DMS153 (cell line): ENCODE results near the gene LRRN2.
"Not testable (repeated sequence)": the region's sequence is repeated elsewhere in the genome, so short reads cannot be mapped to it uniquely, and the experiment has no call there.

Source experiments
- DNase-seq: peaks from one replicate; lab custom pipeline; 2025; lab: John Stamatoyannopoulos, UW

Gene LRRN2

GRCh38 chr1:204574016-204574864 is 111.3 kb downstream of the LRRN2 start:
- no peak for DNase-seq

- no peak for DNase-seq
These were observed 112.3 kb downstream of the LRRN2 start for GRCh38 chr1:204572923-204573922.

GRCh38 chr1:204571631-204572030 is 113.9 kb downstream of the LRRN2 start:
- no peak for DNase-seq

GRCh38 chr1:204571128-204571527 is 114.4 kb downstream of the LRRN2 start:
- no peak for DNase-seq

- not testable (repeated sequence) for DNase-seq
These were observed 115.5 kb downstream of the LRRN2 start for GRCh38 chr1:204570021-204570420.

- no peak for DNase-seq
These were observed 116.1 kb downstream of the LRRN2 start for GRCh38 chr1:204569478-204569877.

- no peak for DNase-seq
These were observed 116.8 kb downstream of the LRRN2 start for GRCh38 chr1:204568576-204569315.
